Liver (tissue), 9 donors: ENCODE results near the gene SFTA2. TPM values are rescaled to one million over a fixed set of nuclear protein-coding genes. Genes with fewer than 3 reads are reported as not detected.

ENCODE experiments used
- DNase-seq: peaks from one replicate; pipeline ENCODE4 v3.0.0-alpha.2; 2017; ENCODE audit warnings: low spot score
- H3K27ac ChIP-seq, 2 donors: one replicate each; pipeline ENCODE4 v1.7.0; 2013; ENCODE audit warnings: inconsistent platforms in 2 of 2, low read length in 2 of 2, control low read depth in 1 of 2, low read depth in 1 of 2, mild to moderate bottlenecking in 1 of 2
- H3K27me3 ChIP-seq, 4 donors: one replicate each; pipeline versions ENCODE4 v1.6.1 to v1.7.0; 2013; ENCODE audit warnings: low read length in 3 of 4, inconsistent platforms in 1 of 4, mild to moderate bottlenecking in 1 of 4, moderate library complexity in 1 of 4; ENCODE audit not compliant: control insufficient read depth in 4 of 4, insufficient read depth in 4 of 4
- H3K36me3 ChIP-seq, 4 donors: one replicate each; pipeline versions ENCODE4 v1.6.1 to v1.7.0; 2013; ENCODE audit warnings: low read length in 3 of 4, mild to moderate bottlenecking in 3 of 4, low read depth in 1 of 4, moderate library complexity in 1 of 4; ENCODE audit not compliant: control insufficient read depth in 4 of 4, insufficient read depth in 3 of 4
- H3K4me1 ChIP-seq, 4 donors: one replicate each; pipeline versions ENCODE4 v1.6.1 to v1.7.0; 2013; ENCODE audit warnings: low read length in 3 of 4, mild to moderate bottlenecking in 3 of 4, moderate library complexity in 1 of 4; ENCODE audit not compliant: control insufficient read depth in 4 of 4, insufficient read depth in 4 of 4
- H3K4me3 ChIP-seq, 3 donors: one replicate each; pipeline versions ENCODE4 v1.6.1 to v1.7.0; 2013; ENCODE audit warnings: low read length in 3 of 3, control low read depth in 1 of 3, low read depth in 1 of 3, mild to moderate bottlenecking in 1 of 3
- H3K9ac ChIP-seq, 2 donors: one replicate each; pipeline ENCODE4 v1.7.0; 2013; ENCODE audit warnings: low read length in 2 of 2, mild to moderate bottlenecking in 2 of 2, moderate library complexity in 2 of 2, control low read depth in 1 of 2, low read depth in 1 of 2
- H3K9me3 ChIP-seq, 4 donors: one replicate each; pipeline versions ENCODE4 v1.6.1 to v1.7.0; 2013; ENCODE audit warnings: low read length in 3 of 4; ENCODE audit not compliant: control insufficient read depth in 4 of 4
- EGR1 ChIP-seq, 2 donors: IDR thresholded peaks; 2 replicates each; pipeline ENCODE4 v1.6.1; 2016 to 2018; ENCODE audit warnings: antibody characterized with exemption in 2 of 2, low read depth in 2 of 2
- FOXA1 ChIP-seq: IDR thresholded peaks from 2 replicates; pipeline ENCODE4 v1.6.1; 2016; ENCODE audit warnings: antibody characterized with exemption
- FOXA2 ChIP-seq: IDR thresholded peaks from 2 replicates; pipeline ENCODE4 v1.6.1; 2016; ENCODE audit warnings: antibody characterized with exemption
- GABPA ChIP-seq, 2 donors: IDR thresholded peaks in 1 of 2; conservative IDR thresholded peaks in 1 of 2; 2 replicates each; pipeline ENCODE4 v1.6.1; 2016; ENCODE audit warnings: antibody characterized with exemption in 2 of 2, mild to moderate bottlenecking in 1 of 2, moderate library complexity in 1 of 2
- HNF4A ChIP-seq, 2 donors: conservative IDR thresholded peaks; 2 replicates each; pipeline ENCODE4 v1.6.1; 2016; ENCODE audit warnings: antibody characterized with exemption in 2 of 2, mild to moderate bottlenecking in 2 of 2
- HNF4G ChIP-seq: IDR thresholded peaks from 2 replicates; pipeline ENCODE4 v1.6.1; 2016; ENCODE audit warnings: antibody characterized with exemption
- JUND ChIP-seq, 2 donors: IDR thresholded peaks; 2 replicates each; pipeline ENCODE4 v1.6.1; 2016; ENCODE audit warnings: antibody characterized with exemption in 2 of 2
- NR2F2 ChIP-seq: IDR thresholded peaks from 2 replicates; pipeline ENCODE4 v1.6.1; 2016; ENCODE audit warnings: antibody characterized with exemption
- RAD21 ChIP-seq, 2 donors: IDR thresholded peaks; 2 replicates each; pipeline ENCODE4 v1.6.1; 2016; ENCODE audit warnings: antibody characterized with exemption in 2 of 2, mild to moderate bottlenecking in 2 of 2
- REST ChIP-seq: IDR thresholded peaks from 2 replicates; pipeline ENCODE4 v1.6.1; 2016; ENCODE audit warnings: antibody characterized with exemption, mild to moderate bottlenecking
- SP1 ChIP-seq: IDR thresholded peaks from 2 replicates; pipeline ENCODE4 v1.6.1; 2018; ENCODE audit warnings: antibody characterized with exemption, mild to moderate bottlenecking
- TAF1 ChIP-seq: conservative IDR thresholded peaks from 2 replicates; pipeline ENCODE4 v1.6.1; 2016; ENCODE audit warnings: antibody characterized with exemption, mild to moderate bottlenecking
- YY1 ChIP-seq: IDR thresholded peaks from 2 replicates; pipeline ENCODE4 v1.6.1; 2016; ENCODE audit warnings: antibody characterized with exemption, mild to moderate bottlenecking
- WGBS: extraction: QIAGEN DNeasy Blood & Tissue Kit; methylation state at CpG from one replicate; pipeline ENCODE4 v1.1.7; 2013; 5-methylcytosine and 5-hydroxymethylcytosine counted together
- polyA plus RNA-seq, 2 donors: library from polyadenylated mRNA; stranded (reverse) in 1 of 2; unstranded in 1 of 2; fragments of 200-250 nt in 1 of 2; fragments of >200 nt in 1 of 2; fragmentation: Nextera tagmentation in 1 of 2; extraction: Ambion mirVana in 1 of 2; gene quantifications; one replicate each; pipeline versions ENCODE4 v1.2.1 to v1.2.3, GENCODE V29; 2013 to 2015
- total RNA-seq, 2 donors: library from RNA; depleted of rRNA; stranded (reverse); fragments of >200 nt; gene quantifications; one replicate each; pipeline ENCODE4 v1.2.3, GENCODE V29; 2014
- TF ChIP-seq, protein P1 (sequence below): fragments of 150-350 bp; IDR thresholded peaks from 2 replicates; pipeline ENCODE4 v1.5.1; 2017; ENCODE audit warnings: improper control_type of control experiment, low read depth, low read length; ENCODE audit not compliant: missing input control
- TF ChIP-seq, protein P2 (sequence below): IDR thresholded peaks from 2 replicates; pipeline ENCODE4 v1.6.1; 2016; ENCODE audit warnings: antibody characterized with exemption
- TF ChIP-seq, protein P3 (sequence below): IDR thresholded peaks from 2 replicates; pipeline ENCODE4 v1.6.1; 2016; ENCODE audit warnings: antibody characterized with exemption
- TF ChIP-seq, protein P4 (sequence below): IDR thresholded peaks from 2 replicates; pipeline ENCODE4 v1.6.1; 2016; ENCODE audit warnings: antibody characterized with exemption
- donor health status: healthy.
- donor health status: healthy.
- donor health status: healthy.
- donor health status: healthy.
- donor health status: healthy.

Gene SFTA2
- total and polyA plus RNA-seq, 4 donors, result 0.60 TPM; not detected in 3

- Histone ChIP-seq H3K27me3 (no peaks in the 10 kb centered on the region), H3K4me1 (peaks cover 5 to 17% (median 11%) of the 10 kb centered on the region in 4 donors), H3K9ac (no peak overlapping the region), H3K36me3 (no peaks in the 10 kb centered on the region), H3K4me3 (no peak overlapping the region), H3K27ac (no peak overlapping the region), H3K9me3 (no peaks in the 10 kb centered on the region)
- TF ChIP-seq TAF1 (no peak), NR2F2 (no peak), GABPA (IDR thresholded peaks at IDR 0.05 in 1 of 2, conservative IDR thresholded peaks at IDR 0.05 in 1 of 2) (no peak), FOXA2 (no peak), SP1 (no peak), RAD21 (IDR thresholded peaks at IDR 0.05) (no peak), EGR1 (IDR thresholded peaks at IDR 0.05; ENCODE audit: low read depth in 2 of 2) (no peak), HNF4A (conservative IDR thresholded peaks at IDR 0.05) (no peak), JUND (IDR thresholded peaks at IDR 0.05) (no peak), REST (no peak), FOXA1 (no peak), YY1 (no peak), HNF4G (no peak)
- TF ChIP-seq, protein P1, sequence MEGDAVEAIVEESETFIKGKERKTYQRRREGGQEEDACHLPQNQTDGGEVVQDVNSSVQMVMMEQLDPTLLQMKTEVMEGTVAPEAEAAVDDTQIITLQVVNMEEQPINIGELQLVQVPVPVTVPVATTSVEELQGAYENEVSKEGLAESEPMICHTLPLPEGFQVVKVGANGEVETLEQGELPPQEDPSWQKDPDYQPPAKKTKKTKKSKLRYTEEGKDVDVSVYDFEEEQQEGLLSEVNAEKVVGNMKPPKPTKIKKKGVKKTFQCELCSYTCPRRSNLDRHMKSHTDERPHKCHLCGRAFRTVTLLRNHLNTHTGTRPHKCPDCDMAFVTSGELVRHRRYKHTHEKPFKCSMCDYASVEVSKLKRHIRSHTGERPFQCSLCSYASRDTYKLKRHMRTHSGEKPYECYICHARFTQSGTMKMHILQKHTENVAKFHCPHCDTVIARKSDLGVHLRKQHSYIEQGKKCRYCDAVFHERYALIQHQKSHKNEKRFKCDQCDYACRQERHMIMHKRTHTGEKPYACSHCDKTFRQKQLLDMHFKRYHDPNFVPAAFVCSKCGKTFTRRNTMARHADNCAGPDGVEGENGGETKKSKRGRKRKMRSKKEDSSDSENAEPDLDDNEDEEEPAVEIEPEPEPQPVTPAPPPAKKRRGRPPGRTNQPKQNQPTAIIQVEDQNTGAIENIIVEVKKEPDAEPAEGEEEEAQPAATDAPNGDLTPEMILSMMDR, result no peak
- TF ChIP-seq, protein P2, sequence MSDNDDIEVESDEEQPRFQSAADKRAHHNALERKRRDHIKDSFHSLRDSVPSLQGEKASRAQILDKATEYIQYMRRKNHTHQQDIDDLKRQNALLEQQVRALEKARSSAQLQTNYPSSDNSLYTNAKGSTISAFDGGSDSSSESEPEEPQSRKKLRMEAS, result no peak
- TF ChIP-seq, protein P3, sequence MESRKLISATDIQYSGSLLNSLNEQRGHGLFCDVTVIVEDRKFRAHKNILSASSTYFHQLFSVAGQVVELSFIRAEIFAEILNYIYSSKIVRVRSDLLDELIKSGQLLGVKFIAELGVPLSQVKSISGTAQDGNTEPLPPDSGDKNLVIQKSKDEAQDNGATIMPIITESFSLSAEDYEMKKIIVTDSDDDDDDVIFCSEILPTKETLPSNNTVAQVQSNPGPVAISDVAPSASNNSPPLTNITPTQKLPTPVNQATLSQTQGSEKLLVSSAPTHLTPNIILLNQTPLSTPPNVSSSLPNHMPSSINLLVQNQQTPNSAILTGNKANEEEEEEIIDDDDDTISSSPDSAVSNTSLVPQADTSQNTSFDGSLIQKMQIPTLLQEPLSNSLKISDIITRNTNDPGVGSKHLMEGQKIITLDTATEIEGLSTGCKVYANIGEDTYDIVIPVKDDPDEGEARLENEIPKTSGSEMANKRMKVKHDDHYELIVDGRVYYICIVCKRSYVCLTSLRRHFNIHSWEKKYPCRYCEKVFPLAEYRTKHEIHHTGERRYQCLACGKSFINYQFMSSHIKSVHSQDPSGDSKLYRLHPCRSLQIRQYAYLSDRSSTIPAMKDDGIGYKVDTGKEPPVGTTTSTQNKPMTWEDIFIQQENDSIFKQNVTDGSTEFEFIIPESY, result no peak
- TF ChIP-seq, protein P4, sequence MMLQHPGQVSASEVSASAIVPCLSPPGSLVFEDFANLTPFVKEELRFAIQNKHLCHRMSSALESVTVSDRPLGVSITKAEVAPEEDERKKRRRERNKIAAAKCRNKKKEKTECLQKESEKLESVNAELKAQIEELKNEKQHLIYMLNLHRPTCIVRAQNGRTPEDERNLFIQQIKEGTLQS, result no peak
- no peak for DNase-seq
- WGBS, result 64% methylated on average over 4 of the region's 4 CpGs
These were observed 42.5 kb downstream of the SFTA2 start for GRCh38 chr6:30889496-30889885.
